DOHH2 (cell line): ENCODE data around the gene ADTRP.

ENCODE experiments used
- H3F3A ChIP-seq: fragments of 200-600 bp; sonication (generic), shearing (Covaris generic); 2 replicates; pipeline ENCODE4 v1.6.0; 2016; ENCODE audit warnings: antibody characterized with exemption, mild to moderate bottlenecking; ENCODE audit not compliant: control insufficient read depth, insufficient read depth
- H3K27ac ChIP-seq: fragments of 200-600 bp; sonication (generic); 2 replicates; pipeline ENCODE4 v1.5.1; 2014; ENCODE audit warnings: low read depth, mild to moderate bottlenecking, low read length, moderate library complexity
- H3K27me3 ChIP-seq: fragments of 200-600 bp; sonication (generic); 2 replicates; pipeline ENCODE4 v1.6.1; 2014; ENCODE audit warnings: mild to moderate bottlenecking, low read length, mixed read lengths; ENCODE audit not compliant: control insufficient read depth
- H3K36me3 ChIP-seq: fragments of 200-600 bp; sonication (generic); 2 replicates; pipeline ENCODE4 v1.6.1; 2014; ENCODE audit warnings: mild to moderate bottlenecking, low read length, moderate library complexity, mixed read lengths; ENCODE audit not compliant: control insufficient read depth
- H3K4me1 ChIP-seq: fragments of 200-600 bp; sonication (generic); 2 replicates; pipeline ENCODE4 v1.6.1; 2014; ENCODE audit warnings: mild to moderate bottlenecking, low read length, mixed read lengths; ENCODE audit not compliant: control insufficient read depth
- H3K4me2 ChIP-seq: fragments of 200-600 bp; sonication (generic); 2 replicates; pipeline ENCODE4 v1.6.0; 2014; ENCODE audit warnings: mild to moderate bottlenecking, low read length, moderate library complexity
- H3K4me3 ChIP-seq: fragments of 200-600 bp; sonication (generic); 2 replicates; pipeline ENCODE4 v1.5.1; 2014; ENCODE audit warnings: mild to moderate bottlenecking, low read length, mixed read lengths
- H3K79me2 ChIP-seq: fragments of 200-600 bp; sonication (generic); 2 replicates; pipeline ENCODE4 v1.6.1; 2014; ENCODE audit warnings: mild to moderate bottlenecking, low read length, mixed read lengths; ENCODE audit not compliant: control insufficient read depth
- H3K9me2 ChIP-seq: fragments of 200-600 bp; sonication (generic); replicated peaks from 2 replicates; pipeline ENCODE4 v1.6.1; 2014; ENCODE audit warnings: mild to moderate bottlenecking, low read length, mixed read lengths; ENCODE audit not compliant: control insufficient read depth
- H3K9me3 ChIP-seq: fragments of 200-600 bp; sonication (generic); 2 replicates; pipeline ENCODE4 v1.6.1; 2014; ENCODE audit warnings: antibody characterized with exemption, low read length, mixed read lengths; ENCODE audit not compliant: control insufficient read depth, insufficient read depth
- H4K20me1 ChIP-seq: fragments of 200-600 bp; sonication (generic); 2 replicates; pipeline ENCODE4 v1.6.0; 2014; ENCODE audit warnings: low read depth, mild to moderate bottlenecking, antibody characterized with exemption, low read length, moderate library complexity; ENCODE audit not compliant: control insufficient read depth, insufficient read depth
- EZH2phosphoT487 ChIP-seq: fragments of 200-600 bp; sonication (generic); IDR thresholded peaks from 2 replicates; pipeline ENCODE4 v1.6.1; 2017; ENCODE audit warnings: borderline replicate concordance, mild to moderate bottlenecking, antibody characterized with exemption, low read length, moderate library complexity, mixed read lengths
- TF ChIP-seq, protein P1 (sequence below): fragments of 200-600 bp; sonication (generic); IDR thresholded peaks from one replicate; pipeline ENCODE4 v1.5.1; 2014; ENCODE audit warnings: antibody characterized with exemption, mild to moderate bottlenecking, low read depth, low read length; ENCODE audit not compliant: poor library complexity, severe bottlenecking

Gene ADTRP

DNA sequence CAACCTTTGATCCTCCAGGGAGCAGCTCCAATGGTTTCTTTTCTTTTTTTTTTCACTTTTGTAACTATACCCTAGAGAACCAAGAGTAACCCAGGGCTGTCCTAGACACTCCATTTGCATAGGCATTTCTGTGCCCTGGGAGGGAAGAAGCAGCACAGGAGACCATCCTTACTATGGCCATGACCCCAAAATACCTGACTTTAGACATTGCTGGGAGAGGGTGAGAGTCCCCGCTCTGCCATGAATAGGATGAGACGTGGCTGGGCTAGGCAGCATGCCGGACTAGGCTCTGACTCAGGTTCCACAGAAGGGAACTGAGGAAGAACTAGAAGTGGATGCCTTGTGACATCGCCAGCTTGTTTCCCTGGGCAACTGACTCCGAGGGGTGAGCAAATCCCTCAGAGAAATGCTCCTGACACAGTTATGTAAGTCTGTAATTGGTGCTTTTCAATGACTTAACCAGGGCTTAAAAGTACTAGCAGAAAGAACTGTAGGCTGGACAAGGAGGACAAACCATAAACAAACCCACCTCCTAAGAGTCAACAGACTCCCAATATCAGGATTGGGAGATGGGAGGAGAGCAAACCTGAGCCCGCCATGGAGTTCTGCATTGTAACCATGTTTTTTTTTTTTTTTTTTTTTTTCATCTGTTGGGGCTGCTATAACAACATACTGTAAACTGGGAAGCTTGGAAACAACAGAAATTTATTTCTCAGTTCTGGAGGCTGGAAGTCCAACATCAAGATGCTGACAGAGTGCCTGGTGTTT is 910 bp upstream of the ADTRP start:
- no peak for TF ChIP-seq EZH2phosphoT487
- TF ChIP-seq, protein P1, sequence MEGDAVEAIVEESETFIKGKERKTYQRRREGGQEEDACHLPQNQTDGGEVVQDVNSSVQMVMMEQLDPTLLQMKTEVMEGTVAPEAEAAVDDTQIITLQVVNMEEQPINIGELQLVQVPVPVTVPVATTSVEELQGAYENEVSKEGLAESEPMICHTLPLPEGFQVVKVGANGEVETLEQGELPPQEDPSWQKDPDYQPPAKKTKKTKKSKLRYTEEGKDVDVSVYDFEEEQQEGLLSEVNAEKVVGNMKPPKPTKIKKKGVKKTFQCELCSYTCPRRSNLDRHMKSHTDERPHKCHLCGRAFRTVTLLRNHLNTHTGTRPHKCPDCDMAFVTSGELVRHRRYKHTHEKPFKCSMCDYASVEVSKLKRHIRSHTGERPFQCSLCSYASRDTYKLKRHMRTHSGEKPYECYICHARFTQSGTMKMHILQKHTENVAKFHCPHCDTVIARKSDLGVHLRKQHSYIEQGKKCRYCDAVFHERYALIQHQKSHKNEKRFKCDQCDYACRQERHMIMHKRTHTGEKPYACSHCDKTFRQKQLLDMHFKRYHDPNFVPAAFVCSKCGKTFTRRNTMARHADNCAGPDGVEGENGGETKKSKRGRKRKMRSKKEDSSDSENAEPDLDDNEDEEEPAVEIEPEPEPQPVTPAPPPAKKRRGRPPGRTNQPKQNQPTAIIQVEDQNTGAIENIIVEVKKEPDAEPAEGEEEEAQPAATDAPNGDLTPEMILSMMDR: no peak

DNA sequence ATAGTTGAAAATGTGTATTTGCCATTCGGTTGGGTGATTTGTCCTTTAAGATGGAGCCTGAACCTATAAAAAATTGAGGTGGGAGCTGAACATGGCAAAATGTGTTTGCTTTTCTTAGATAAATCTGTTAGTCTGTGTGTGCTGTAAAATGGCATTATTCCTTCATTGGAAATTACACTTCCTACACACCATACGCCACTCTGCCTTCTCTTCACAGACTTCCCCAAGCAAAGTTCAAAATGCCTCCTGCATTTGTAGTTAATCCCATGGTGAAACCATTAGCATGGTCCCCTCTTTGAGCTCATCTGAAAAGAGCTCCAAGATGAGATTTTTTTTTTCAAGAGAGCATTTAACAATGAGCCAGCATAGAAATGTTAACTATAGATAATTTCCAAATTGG is 567 bp downstream of the ADTRP start:
- Histone ChIP-seq H3K36me3 (no peaks in the 10 kb centered on the region), H3K4me1 (no peaks in the 10 kb centered on the region), H3K27me3 (no peaks in the 10 kb centered on the region), H3K27ac (no peak overlapping the region), H3K4me2 (no peak overlapping the region), H3K9me2 (no peaks in the 10 kb centered on the region), H3F3A (no peaks in the 10 kb centered on the region), H3K79me2 (no peaks in the 10 kb centered on the region), H3K4me3 (no peak overlapping the region), H4K20me1 (no peaks in the 10 kb centered on the region), H3K9me3 (no peaks in the 10 kb centered on the region)
- TF ChIP-seq, protein P1: no peak
- TF ChIP-seq EZH2phosphoT487: no peak

More for the DNA sequence above, 910 bp upstream of the ADTRP start:
- Histone ChIP-seq H3K4me1 (no peaks in the 10 kb centered on the region), H4K20me1 (no peaks in the 10 kb centered on the region), H3K27me3 (0 out of 2 replicates have a peak, but pooled peaks cover under 1% of the 10 kb centered on the region), H3K79me2 (no peaks in the 10 kb centered on the region), H3K4me2 (no peak overlapping the region), H3K9me2 (no peaks in the 10 kb centered on the region), H3K4me3 (no peak overlapping the region), H3K9me3 (no peaks in the 10 kb centered on the region), H3F3A (no peaks in the 10 kb centered on the region), H3K27ac (no peak overlapping the region), H3K36me3 (no peaks in the 10 kb centered on the region)

DNA sequence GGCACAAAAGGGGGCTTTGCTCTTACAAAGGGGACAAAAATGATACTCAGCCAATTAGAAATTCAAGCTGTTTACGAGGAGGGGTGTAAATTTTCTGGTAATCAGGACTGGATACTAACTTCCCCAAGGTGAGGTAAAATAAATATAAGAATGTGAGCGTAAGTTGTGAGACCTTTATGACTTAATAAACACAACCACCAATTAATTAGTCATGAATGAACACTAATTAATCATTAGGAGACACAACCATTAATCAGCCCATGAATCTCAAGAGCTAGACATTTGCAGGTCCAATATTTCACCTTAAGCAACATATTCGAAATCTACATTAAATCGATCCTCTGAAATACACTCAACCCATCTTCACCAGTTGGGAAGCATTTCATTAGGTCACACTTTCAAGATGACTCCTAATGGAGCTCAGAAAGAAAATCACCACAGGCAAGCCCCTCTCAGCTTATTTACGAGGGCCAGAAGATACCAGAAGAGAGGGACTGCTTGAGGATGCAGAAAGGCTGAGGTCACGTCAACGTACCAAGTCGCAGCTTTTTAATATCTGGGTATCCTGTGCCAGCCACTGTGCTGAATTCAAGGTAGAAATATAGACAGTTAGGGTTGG is 2.7 kb downstream of the ADTRP start:
- Histone ChIP-seq H3K4me2 (no peak overlapping the region), H3K36me3 (no peaks in the 10 kb centered on the region), H3K4me1 (no peaks in the 10 kb centered on the region), H3K79me2 (no peaks in the 10 kb centered on the region), H3K4me3 (no peak overlapping the region), H3K9me2 (no peaks in the 10 kb centered on the region), H3K9me3 (no peaks in the 10 kb centered on the region), H3K27me3 (no peaks in the 10 kb centered on the region), H3F3A (no peaks in the 10 kb centered on the region), H3K27ac (no peak overlapping the region), H4K20me1 (no peaks in the 10 kb centered on the region)
- TF ChIP-seq, protein P1: no peak
- TF ChIP-seq EZH2phosphoT487: no peak
